Endodermal cell (in vitro differentiated cells): ENCODE results near the gene SH2D5. TPM values are rescaled to one million over a fixed set of nuclear protein-coding genes. Genes with fewer than 3 reads are reported as not detected.

Source experiments
- DNase-seq: peaks from one replicate; pipeline ENCODE4 v3.0.0-alpha.2; 2017
- H3K27ac ChIP-seq: 2 replicates; pipeline ENCODE4 v1.5.1; 2013; ENCODE audit warnings: mild to moderate bottlenecking, low read depth, low read length, moderate library complexity
- H3K27me3 ChIP-seq: 2 replicates; pipeline ENCODE4 v1.6.1; 2013; ENCODE audit warnings: mild to moderate bottlenecking, low read length, moderate library complexity; ENCODE audit not compliant: insufficient read depth, control insufficient read depth, poor library complexity, severe bottlenecking
- H3K36me3 ChIP-seq: 2 replicates; pipeline ENCODE4 v1.7.0; 2013; ENCODE audit warnings: mild to moderate bottlenecking, low read length, moderate library complexity; ENCODE audit not compliant: control insufficient read depth, insufficient read depth
- H3K4me1 ChIP-seq: one replicate; pipeline ENCODE4 v1.7.0; 2013; ENCODE audit warnings: low read length; ENCODE audit not compliant: control insufficient read depth, insufficient read depth
- H3K4me3 ChIP-seq: 2 replicates; pipeline ENCODE4 v1.5.1; 2013; ENCODE audit warnings: mild to moderate bottlenecking, low read length, moderate library complexity
- H3K9ac ChIP-seq: 2 replicates; pipeline ENCODE4 v1.6.1; 2013; ENCODE audit warnings: mild to moderate bottlenecking, low read length, moderate library complexity; ENCODE audit not compliant: poor library complexity, severe bottlenecking; ENCODE audit errors: extremely low read depth
- H3K9me3 ChIP-seq: 2 replicates; pipeline ENCODE4 v1.6.1; 2013; ENCODE audit warnings: mild to moderate bottlenecking, low read length, moderate library complexity; ENCODE audit not compliant: control insufficient read depth
- H3K27ac Mint-ChIP-seq: 2 replicates; pipeline ENCODE4 v1.8.0; 2020; ENCODE audit warnings: mixed read lengths
- H3K27me3 Mint-ChIP-seq: 2 replicates; pipeline ENCODE4 v1.8.0; 2021; ENCODE audit warnings: mild to moderate bottlenecking, mixed read lengths; ENCODE audit not compliant: insufficient read depth
- H3K36me3 Mint-ChIP-seq: 2 replicates; pipeline ENCODE4 v1.8.0; 2020; ENCODE audit warnings: low read depth, mixed read lengths
- H3K4me1 Mint-ChIP-seq: 2 replicates; pipeline ENCODE4 v1.8.0; 2020; ENCODE audit warnings: mixed read lengths
- H3K4me3 Mint-ChIP-seq: 2 replicates; pipeline ENCODE4 v1.8.0; 2020; ENCODE audit warnings: mild to moderate bottlenecking, moderate library complexity, mixed read lengths
- H3K9me3 Mint-ChIP-seq: 2 replicates; pipeline ENCODE4 v1.8.0; 2020; ENCODE audit warnings: mild to moderate bottlenecking, mixed read lengths
- CTCF ChIP-seq: fragments of 200-600 bp; sonication (generic); conservative IDR thresholded peaks from 2 replicates; pipeline ENCODE4 v1.5.0; 2021; ENCODE audit warnings: antibody characterized with exemption, mild to moderate bottlenecking
- WGBS, 2 experiments: methylation state at CpG; one replicate each; pipeline versions ENCODE4 v1.1.5 to v1.1.7; 2013; ENCODE audit warnings: missing lambda C conversion rate in 2 of 2, mixed read lengths in 1 of 2; ENCODE audit not compliant: insufficient coverage in 1 of 2, insufficient read length in 1 of 2; 5-methylcytosine and 5-hydroxymethylcytosine counted together
- long read RNA-seq, 4 experiments: library from polyadenylated mRNA in 2 of 4; library from RNA in 1 of 4; library from capped mRNA in 1 of 4; stranded (forward) in 3 of 4; unstranded in 1 of 4; transcript quantifications; one replicate each; pipeline ENCODE4 v2.0.0, GENCODE V29; 2020 to 2021; ENCODE audit warnings: inconsistent platforms in 1 of 4
- polyA plus RNA-seq, 2 experiments: library from polyadenylated mRNA; stranded (reverse); fragments of 50-300 nt; gene quantifications; one replicate each; pipeline ENCODE4 v1.2.3, GENCODE V29; 2013
- total RNA-seq, 2 donors: library from RNA; stranded (reverse); fragmentation: NEBNext Ultra II Directional in 1 of 2; extraction: Animal tissue kit (Norgen Biotek cat#: 25700) in 1 of 2; gene quantifications; 2 replicates in 1 of 2; 3 replicates in 1 of 2; pipeline ENCODE4 v1.2.1, GENCODE V29; 2021

SH2D5 gene
- 1 to 10 TPM; 4.0 to 5.0 TPM for total RNA-seq
- polyA plus RNA-seq (2013, experiment 1 of 2), result 6.6 TPM
- 5.1 TPM for polyA plus RNA-seq (2013, experiment 2 of 2)
- long read RNA-seq, experiment 1, partial matches to known transcripts, result 1 of 2 reads
- long read RNA-seq, experiment 1, other reads (novel, unspliced or antisense), result 1 of 2 reads
- long read RNA-seq, experiment 2, partial matches to known transcripts, result 1 of 6 reads
- long read RNA-seq, experiment 2, other reads (novel, unspliced or antisense), result 5 of 6 reads
- long read RNA-seq, experiment 3, partial matches to known transcripts, result 1 of 1 reads
- long read RNA-seq, experiment 3, other reads (novel, unspliced or antisense), result 0 of 1 reads
- long read RNA-seq, experiment 4, result 0 reads

GRCh38 chr1:20732588-20733359 lies at the start of gene SH2D5:
TSS of gene SH2D5 (minus strand) at chr1:20732703. CDS start at chr1:20728044, 4,659 bp downstream.
- Histone ChIP-seq H3K27ac (no peak within 1 kb of the TSS), H3K9ac (no peak within 1 kb of the TSS), H3K4me1 (peaks cover 3% of the 10 kb centered on the region), H3K27me3 (peaks cover 47% of the 10 kb centered on the region), H3K36me3 (peaks cover 13% of the 10 kb centered on the region), H3K9me3 (no peaks in the 10 kb centered on the region), H3K4me3 (peak within 1 kb of the TSS; percentile 84)
- Mint-ChIP-seq H3K36me3 (peaks cover 15% of the 10 kb centered on the region), H3K9me3 (no peaks in the 10 kb centered on the region), H3K4me3 (peak within 1 kb of the TSS; percentile 64), H3K4me1 (peaks cover 6% of the 10 kb centered on the region), H3K27me3 (peaks cover 65% of the 10 kb centered on the region), H3K27ac (no peak within 1 kb of the TSS)
- DNase-seq, result peak; percentile 89
- 6 to 8% methylated on average over 11 to 38 of the region's 38 CpGs for whole genome bisulfite sequencing, 2 experiments
- peak; percentile 51 for TF ChIP-seq CTCF

- Histone ChIP-seq H3K27me3 (no peaks in the 10 kb centered on the region), H3K36me3 (peaks cover 92% of the 10 kb centered on the region)
- H3K36me3 Mint-ChIP-seq, result peaks cover 64% of the 10 kb centered on the region
Observed at GRCh38 chr1:20775700-20776099, 43.2 kb upstream of the SH2D5 start.

GRCh38 chr1:20771780-20772179 lies 39.3 kb upstream of the SH2D5 start:
- H3K4me1 Mint-ChIP-seq, result no peaks in the 10 kb centered on the region
- no peak overlapping the region for H3K4me3 Mint-ChIP-seq
- WGBS, 2 experiments, result 93 to 100% methylated on average over 2 to 3 of the region's 3 CpGs
- H3K4me3 ChIP-seq, result no peak overlapping the region
- no peak for TF ChIP-seq CTCF
- no peaks in the 10 kb centered on the region for H3K9me3 ChIP-seq
- DNase-seq, result no peak
- H3K27ac Mint-ChIP-seq, result no peak overlapping the region
- no peak overlapping the region for H3K27ac ChIP-seq
- H3K27me3 Mint-ChIP-seq, result no peaks in the 10 kb centered on the region
- H3K4me1 ChIP-seq, result no peaks in the 10 kb centered on the region
- H3K36me3 ChIP-seq, result peaks cover 95% of the 10 kb centered on the region
- H3K9ac ChIP-seq, result no peak overlapping the region
- H3K27me3 ChIP-seq, result no peaks in the 10 kb centered on the region
- peaks cover 78% of the 10 kb centered on the region for H3K36me3 Mint-ChIP-seq
- H3K9me3 Mint-ChIP-seq, result no peaks in the 10 kb centered on the region

More at GRCh38 chr1:20775700-20776099, 43.2 kb upstream of the SH2D5 start:
- no peaks in the 10 kb centered on the region for H3K27me3 Mint-ChIP-seq
- no peaks in the 10 kb centered on the region for H3K9me3 Mint-ChIP-seq
- Histone ChIP-seq H3K4me1 (peaks cover 3% of the 10 kb centered on the region), H3K27ac (no peak overlapping the region), H3K9ac (no peak overlapping the region), H3K9me3 (no peaks in the 10 kb centered on the region), H3K4me3 (no peak overlapping the region)
- no peak overlapping the region for H3K27ac Mint-ChIP-seq
- DNase-seq, result no peak
- no peaks in the 10 kb centered on the region for H3K4me1 Mint-ChIP-seq
- 98 to 100% methylated on average over 1 to 4 of the region's 4 CpGs for WGBS, 2 experiments
- H3K4me3 Mint-ChIP-seq, result no peak overlapping the region
- no peak for TF ChIP-seq CTCF
